Adrenal gland (tissue), 12 donors: ENCODE results near the gene FAAP100. TPM values are rescaled to one million over a fixed set of nuclear protein-coding genes. Genes with fewer than 3 reads are reported as not detected.
A peak's percentile ranks its signal among the peaks of the same experiment; 100 is the strongest.

Experiments used
- DNase-seq, 7 donors: peaks; one replicate each; pipeline ENCODE4 v3.0.0-alpha.2; 2019 to 2020
- H3K27ac ChIP-seq, 5 donors: fragments of 200-600 bp; sonication (generic) in 4 of 5; 1 replicate in 3 of 5; 2 replicates in 2 of 5; pipeline versions ENCODE4 v1.5.1 to v1.8.0; 2016 to 2020; ENCODE audit warnings: mild to moderate bottlenecking in 1 of 5
- H3K27me3 ChIP-seq: fragments of 200-600 bp; 2 replicates; pipeline ENCODE4 v1.8.0; 2021
- H3K36me3 ChIP-seq, 2 donors: fragments of 200-600 bp; replicated peaks in 1 of 2; 1 replicate in 1 of 2; 2 replicates in 1 of 2; pipeline versions ENCODE4 v1.5.1 to v1.8.0; 2018 to 2022
- H3K4me1 ChIP-seq, 2 donors: fragments of 200-600 bp; replicated peaks in 1 of 2; 1 replicate in 1 of 2; 2 replicates in 1 of 2; pipeline versions ENCODE4 v1.5.1 to v1.8.0; 2018 to 2021
- H3K4me3 ChIP-seq, 4 donors: fragments of 200-600 bp; sonication (generic) in 3 of 4; one replicate each; pipeline ENCODE4 v1.5.1; 2016 to 2018
- H3K9me3 ChIP-seq, 3 donors: fragments of 200-600 bp; sonication (generic) in 1 of 3; replicated peaks in 1 of 3; 1 replicate in 2 of 3; 2 replicates in 1 of 3; pipeline versions ENCODE4 v1.5.1 to v1.8.0; 2016 to 2021
- POLR2A ChIP-seq, 2 donors: fragments of 450-650 bp; IDR thresholded peaks; one replicate each; pipeline ENCODE4 v1.6.1; 2017; ENCODE audit warnings: antibody characterized with exemption in 2 of 2, mild to moderate bottlenecking in 2 of 2, moderate library complexity in 1 of 2
- WGBS, 4 donors: extraction: QIAGEN DNeasy Blood & Tissue Kit in 2 of 4; methylation state at CpG; one replicate each; pipeline versions ENCODE4 v1.1.5 to v1.1.7; 2013 to 2017; 5-methylcytosine and 5-hydroxymethylcytosine counted together
- intact Hi-C, 2 donors: fragments of 100-400 bp; cut with DNase I; formaldehyde crosslinking; loops; one replicate each; pipeline versions ENCODE4 v1.14.1 to v1.15.0; 2022 to 2023
- polyA plus RNA-seq, 3 donors: library from polyadenylated mRNA; stranded (reverse); fragments of 200-250 nt in 2 of 3; fragments of 350-450 nt in 1 of 3; fragmentation: Illumina TruSeq in 1 of 3; extraction: RNeasy Lipid Tissue Mini Kit (QIAGEN cat#74804) in 1 of 3; gene quantifications; one replicate each; pipeline ENCODE4 v1.2.3, GENCODE V29; 2013 to 2014
- total RNA-seq, 9 donors: library from RNA; depleted of rRNA in 4 of 9; stranded (reverse); fragments of >200 nt in 4 of 9; fragments of 120-200 nt in 1 of 9; fragmentation: NEBNext Ultra II Directional in 1 of 9; extraction: Animal tissue kit (Norgen Biotek cat#: 25700) in 1 of 9; gene quantifications; one replicate each; pipeline versions ENCODE4 v1.1.0 to v1.2.4, GENCODE V29; 2013 to 2023
- TF ChIP-seq, protein P1 (sequence below), 6 experiments: fragments of 450-650 bp in 4 of 6; fragments of 200-600 bp in 2 of 6; sonication (generic) in 1 of 6; IDR thresholded peaks; 1 replicate in 5 of 6; 2 replicates in 1 of 6; pipeline versions ENCODE4 v1.5.1 to v1.8.0; 2016 to 2021; ENCODE audit warnings: antibody characterized with exemption in 6 of 6, mild to moderate bottlenecking in 2 of 6, moderate library complexity in 1 of 6
- donor health status: healthy with polysubstance abuse.
- donor health status: Bipolar disorder and iron deficiency.
- donor health status: DM: yes; HTN: yes; CAD: no.
- donor health status: DM: no; HTN: no; CAD: no.
- donor health status: DM: no; HTN: no; CAD: no.
- donor health status: DM: yes; HTN: yes; CAD: no.

FAAP100 gene
- total and polyA plus RNA-seq, 12 donors = 2.5 to 89.0 (median 31.7) TPM

DNA sequence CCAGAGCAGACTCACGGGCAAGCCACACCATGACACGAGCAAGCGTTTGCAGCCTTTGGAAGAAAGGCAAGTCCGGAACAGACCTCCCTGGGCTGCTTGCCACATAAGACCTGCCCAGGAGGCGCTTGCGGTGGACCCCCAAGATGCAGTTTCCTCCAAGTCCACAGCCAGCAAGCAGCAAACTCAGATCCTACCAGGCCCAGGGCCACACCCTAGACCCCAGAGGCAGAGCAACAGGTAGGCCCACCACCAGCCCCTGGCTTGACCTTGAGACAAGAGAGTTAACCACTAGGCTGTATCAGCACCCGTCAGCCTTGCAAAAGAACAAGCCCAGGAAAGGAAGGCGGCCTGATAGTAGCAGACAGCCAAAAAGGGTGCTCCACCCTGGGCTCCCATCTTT is 2.3 kb downstream of the FAAP100 start:
- intact Hi-C loops = no loop called here
- 91 to 97% (median 94%) methylated on average over 7 to 8 of the region's 8 CpGs for WGBS, 4 donors

DNA sequence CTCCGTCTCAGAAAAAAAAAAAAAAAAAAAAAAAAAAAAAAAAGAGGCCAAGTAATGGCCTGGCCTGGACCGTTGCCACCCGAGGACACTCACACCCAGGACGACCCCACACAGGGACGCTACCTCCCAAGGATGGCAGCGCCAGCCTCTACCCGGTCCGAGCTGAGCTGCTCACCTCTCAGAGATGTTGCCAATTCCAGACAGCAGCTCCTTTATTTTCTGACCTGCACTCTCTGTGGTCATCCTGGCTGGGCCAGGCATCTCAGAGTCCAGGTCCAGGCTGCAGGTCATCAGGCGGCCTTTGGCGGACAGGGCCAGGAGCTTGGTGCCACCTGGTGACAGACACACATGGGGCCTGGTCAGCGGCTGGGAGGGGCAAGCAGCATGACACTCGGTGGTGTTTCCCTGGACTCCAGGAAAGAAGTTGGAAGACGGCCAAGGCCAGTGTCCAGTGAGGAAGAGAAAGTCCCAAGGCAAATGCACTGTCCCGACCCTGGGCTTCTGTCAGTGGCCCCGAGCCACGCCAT is 3.1 kb downstream of the FAAP100 start:
- Histone ChIP-seq H3K36me3 (peaks cover 0 to 39% of the 10 kb centered on the region in 2 donors), H3K4me3 (no peak overlapping the region), H3K4me1 (peaks cover 16 to 22% of the 10 kb centered on the region in 2 donors), H3K27ac (no peak overlapping the region), H3K27me3 (no peaks in the 10 kb centered on the region), H3K9me3 (no peaks in the 10 kb centered on the region)
- no peak for TF ChIP-seq POLR2A (IDR thresholded peaks at IDR 0.05)
- TF ChIP-seq, protein P1, sequence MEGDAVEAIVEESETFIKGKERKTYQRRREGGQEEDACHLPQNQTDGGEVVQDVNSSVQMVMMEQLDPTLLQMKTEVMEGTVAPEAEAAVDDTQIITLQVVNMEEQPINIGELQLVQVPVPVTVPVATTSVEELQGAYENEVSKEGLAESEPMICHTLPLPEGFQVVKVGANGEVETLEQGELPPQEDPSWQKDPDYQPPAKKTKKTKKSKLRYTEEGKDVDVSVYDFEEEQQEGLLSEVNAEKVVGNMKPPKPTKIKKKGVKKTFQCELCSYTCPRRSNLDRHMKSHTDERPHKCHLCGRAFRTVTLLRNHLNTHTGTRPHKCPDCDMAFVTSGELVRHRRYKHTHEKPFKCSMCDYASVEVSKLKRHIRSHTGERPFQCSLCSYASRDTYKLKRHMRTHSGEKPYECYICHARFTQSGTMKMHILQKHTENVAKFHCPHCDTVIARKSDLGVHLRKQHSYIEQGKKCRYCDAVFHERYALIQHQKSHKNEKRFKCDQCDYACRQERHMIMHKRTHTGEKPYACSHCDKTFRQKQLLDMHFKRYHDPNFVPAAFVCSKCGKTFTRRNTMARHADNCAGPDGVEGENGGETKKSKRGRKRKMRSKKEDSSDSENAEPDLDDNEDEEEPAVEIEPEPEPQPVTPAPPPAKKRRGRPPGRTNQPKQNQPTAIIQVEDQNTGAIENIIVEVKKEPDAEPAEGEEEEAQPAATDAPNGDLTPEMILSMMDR (IDR thresholded peaks at IDR 0.05) = no peak
- DNase-seq = peak in 3 of 7 donors; percentile 47 to 56 (median 51)
- intact Hi-C loops = no loop called here
- 75 to 81% (median 79%) methylated on average over 11 to 15 of the region's 16 CpGs for WGBS, 4 donors

More for the DNA sequence above, 2.3 kb downstream of the FAAP100 start:
- Histone ChIP-seq H3K9me3 (no peaks in the 10 kb centered on the region), H3K4me3 (no peak overlapping the region), H3K36me3 (peaks cover 0 to 34% of the 10 kb centered on the region in 2 donors), H3K27me3 (no peaks in the 10 kb centered on the region), H3K27ac (no peak overlapping the region), H3K4me1 (peaks cover 16 to 24% of the 10 kb centered on the region in 2 donors)
- TF ChIP-seq, protein P1 (IDR thresholded peaks at IDR 0.05) = no peak
- no peak for TF ChIP-seq POLR2A (IDR thresholded peaks at IDR 0.05)
- DNase-seq = no peak

DNA sequence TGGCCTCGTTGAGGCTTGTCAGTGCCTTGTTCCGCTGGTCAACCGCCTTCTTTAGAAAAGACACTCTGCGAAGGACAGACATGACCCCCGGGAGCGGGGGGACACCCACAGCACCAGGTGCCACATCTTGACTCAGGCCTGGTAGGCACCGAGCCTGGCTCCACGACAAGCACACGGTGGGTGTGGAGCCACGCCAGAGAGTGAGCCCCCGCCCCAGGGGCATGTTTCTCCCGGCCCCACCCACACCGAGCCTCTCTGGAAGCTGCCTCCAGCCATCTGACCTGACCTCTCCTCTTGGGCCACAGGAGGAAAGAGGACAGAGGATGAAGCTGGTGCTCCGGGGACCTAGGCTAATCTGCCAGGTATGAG is 4.6 kb downstream of the FAAP100 start:
- peaks cover 0 to 54% of the 10 kb centered on the region in 2 donors for H3K36me3 ChIP-seq
- WGBS, 4 donors = 86 to 94% (median 91%) methylated on average over 4 to 14 of the region's 14 CpGs
- TF ChIP-seq, protein P1 (IDR thresholded peaks at IDR 0.05) = no peak
- no peak for TF ChIP-seq POLR2A (IDR thresholded peaks at IDR 0.05)
- no peak overlapping the region for H3K27ac ChIP-seq
- no peak for DNase-seq
- no peak overlapping the region for H3K4me3 ChIP-seq
- H3K9me3 ChIP-seq = no peaks in the 10 kb centered on the region
- peaks cover 7 to 12% of the 10 kb centered on the region in 2 donors for H3K4me1 ChIP-seq
- intact Hi-C loops = no loop called here
- H3K27me3 ChIP-seq = no peaks in the 10 kb centered on the region

DNA sequence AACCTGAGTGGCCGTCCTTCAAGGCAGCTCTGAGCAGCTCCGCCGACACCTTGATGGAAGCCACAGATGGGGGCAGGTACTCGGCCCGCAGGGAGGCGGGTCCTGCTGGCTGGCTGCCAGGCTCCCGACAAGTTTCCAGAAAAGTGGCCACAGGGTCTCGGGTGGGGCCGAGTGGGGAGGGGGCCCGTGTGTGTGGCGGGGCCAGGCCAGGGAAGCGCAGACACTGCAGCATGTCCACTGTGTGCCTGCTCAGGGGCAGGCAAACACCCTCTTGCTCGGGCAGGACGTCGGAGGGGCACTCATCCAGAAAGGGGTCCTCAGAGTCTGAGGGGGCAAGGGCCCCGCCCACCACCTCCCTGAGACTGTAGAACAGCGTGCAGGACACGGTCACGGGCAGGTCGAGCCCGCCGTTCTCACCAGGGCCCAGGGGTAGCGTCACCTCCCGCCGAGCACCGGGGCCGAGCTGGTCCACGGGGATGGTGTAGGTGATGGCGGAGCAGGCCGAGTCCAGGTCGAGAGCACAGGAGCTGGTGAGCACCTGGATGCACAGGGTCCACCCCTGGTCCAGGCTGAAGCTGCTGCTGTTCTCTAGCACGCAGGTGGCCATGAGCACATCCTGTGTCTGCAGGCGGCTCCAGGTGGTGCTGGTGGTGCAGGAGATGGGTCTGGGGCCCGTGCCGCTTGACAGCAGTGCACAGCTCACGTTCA is 5.1 kb downstream of the FAAP100 start:
- intact Hi-C loops = no loop called here
- Histone ChIP-seq H3K4me1 (peaks cover 7 to 12% of the 10 kb centered on the region in 2 donors), H3K27me3 (no peaks in the 10 kb centered on the region), H3K4me3 (no peak overlapping the region), H3K9me3 (no peaks in the 10 kb centered on the region), H3K27ac (no peak overlapping the region), H3K36me3 (peaks cover 0 to 55% of the 10 kb centered on the region in 2 donors)
- no peak for DNase-seq
- WGBS, 4 donors = 79 to 86% (median 85%) methylated on average over 15 to 36 of the region's 36 CpGs
- TF ChIP-seq, protein P1 (IDR thresholded peaks at IDR 0.05) = no peak
- no peak for TF ChIP-seq POLR2A (IDR thresholded peaks at IDR 0.05)
